SK-N-SH (cell line): ENCODE data around the gene OR2A14.

Experiments used
- POLR2AphosphoS5 ChIP-seq: IDR thresholded peaks from 2 replicates; pipeline ENCODE4 v1.6.1; 2012; ENCODE audit warnings: low read depth, low read length
- RAD21 ChIP-seq: IDR thresholded peaks from 2 replicates; pipeline ENCODE4 v1.6.1; 2012; ENCODE audit warnings: mild to moderate bottlenecking, low read length
- RFX5 ChIP-seq: IDR thresholded peaks from 2 replicates; pipeline ENCODE4 v1.6.1; 2012; ENCODE audit warnings: mild to moderate bottlenecking, improper control_type of control experiment, low read length
- TF ChIP-seq, protein P1 (sequence below): fragments of 150-350 bp; IDR thresholded peaks from 2 replicates; pipeline ENCODE4 v1.6.1; 2016; ENCODE audit warnings: mild to moderate bottlenecking, low read depth, low read length

DNA sequence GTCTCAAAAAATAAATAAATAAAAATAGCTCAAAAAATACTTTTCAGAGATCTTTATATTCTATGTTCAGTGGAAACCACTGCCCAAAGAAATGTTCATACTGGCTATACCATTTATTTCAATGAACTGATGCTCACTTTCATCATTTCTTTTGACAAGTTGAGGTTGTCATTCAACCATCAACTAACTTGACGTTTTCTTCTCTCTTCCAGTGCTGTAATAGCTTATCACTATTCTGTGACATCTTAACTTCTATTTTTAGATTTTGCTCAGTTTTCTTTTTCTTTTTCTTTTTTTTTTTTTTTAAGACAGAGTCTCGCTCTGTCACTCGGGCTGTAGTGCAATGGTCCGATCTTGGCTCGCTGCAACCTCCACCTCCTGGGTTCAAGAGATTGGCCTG is 51.6 kb downstream of the OR2A14 start:
- TF ChIP-seq RFX5 (no peak), RAD21 (no peak), POLR2AphosphoS5 (no peak)
- TF ChIP-seq, protein P1, sequence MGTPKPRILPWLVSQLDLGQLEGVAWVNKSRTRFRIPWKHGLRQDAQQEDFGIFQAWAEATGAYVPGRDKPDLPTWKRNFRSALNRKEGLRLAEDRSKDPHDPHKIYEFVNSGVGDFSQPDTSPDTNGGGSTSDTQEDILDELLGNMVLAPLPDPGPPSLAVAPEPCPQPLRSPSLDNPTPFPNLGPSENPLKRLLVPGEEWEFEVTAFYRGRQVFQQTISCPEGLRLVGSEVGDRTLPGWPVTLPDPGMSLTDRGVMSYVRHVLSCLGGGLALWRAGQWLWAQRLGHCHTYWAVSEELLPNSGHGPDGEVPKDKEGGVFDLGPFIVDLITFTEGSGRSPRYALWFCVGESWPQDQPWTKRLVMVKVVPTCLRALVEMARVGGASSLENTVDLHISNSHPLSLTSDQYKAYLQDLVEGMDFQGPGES = no peak
